GM21825 (cell line): ENCODE results near the gene RASA2.

Experiments used
- ATAC-seq: cut with Tn5 transposase; IDR thresholded peaks from one replicate; pipeline ENCODE4 v1.9.1; 2021; ENCODE audit warnings: mild to moderate bottlenecking, moderate library complexity; ENCODE audit not compliant: unreplicated experiment

RASA2 gene

GRCh38 chr3:141642215-141642614, 155.4 kb downstream of the RASA2 start:
- ATAC-seq = no peak

GRCh38 chr3:141643391-141643790, 156.6 kb downstream of the RASA2 start:
- ATAC-seq = no peak

GRCh38 chr3:141643796-141644195, 157.0 kb downstream of the RASA2 start:
- ATAC-seq = no peak

GRCh38 chr3:141644931-141645330, 158.1 kb downstream of the RASA2 start:
- ATAC-seq = peak; percentile 79

- no peak for ATAC-seq
These were observed 160.1 kb downstream of the RASA2 start for GRCh38 chr3:141646760-141647561.

- no peak for ATAC-seq
These were observed 160.7 kb downstream of the RASA2 start for GRCh38 chr3:141647562-141647915.

GRCh38 chr3:141648055-141648910, 161.5 kb downstream of the RASA2 start:
- ATAC-seq = no peak

- no peak for ATAC-seq
These were observed 163.0 kb downstream of the RASA2 start for GRCh38 chr3:141649871-141650270.

GRCh38 chr3:141650783-141651182, 164.0 kb downstream of the RASA2 start:
- ATAC-seq = no peak

- ATAC-seq = no peak
These were observed 164.6 kb downstream of the RASA2 start for GRCh38 chr3:141651409-141651808.

- no peak for ATAC-seq
These were observed 165.5 kb downstream of the RASA2 start for GRCh38 chr3:141652349-141652748.

GRCh38 chr3:141653847-141654246, 167.0 kb downstream of the RASA2 start:
- no peak for ATAC-seq

GRCh38 chr3:141655801-141656200, 169.0 kb downstream of the RASA2 start:
- no peak for ATAC-seq

- no peak for ATAC-seq
These were observed 169.9 kb downstream of the RASA2 start for GRCh38 chr3:141656771-141657170.

GRCh38 chr3:141657516-141657915, 170.7 kb downstream of the RASA2 start:
- no peak for ATAC-seq

GRCh38 chr3:141659821-141660613, 173.2 kb downstream of the RASA2 start:
- ATAC-seq = no peak

GRCh38 chr3:141660614-141660947, 173.8 kb downstream of the RASA2 start:
- ATAC-seq = no peak

- ATAC-seq = no peak
These were observed 174.7 kb downstream of the RASA2 start for GRCh38 chr3:141661229-141662196.

- no peak for ATAC-seq
These were observed 177.2 kb downstream of the RASA2 start for GRCh38 chr3:141663993-141664392.
